ENCODE results near the gene RNF180. TPM values are rescaled to one million over a fixed set of nuclear protein-coding genes. Genes with fewer than 3 reads are reported as not detected.

The RNF180 gene
- total RNA-seq, 1 donor from 2014 or later, result 5.3 TPM

GRCh38 chr5:64330728-64331231 is 165.1 kb downstream of the RNF180 start:
- no peaks in the 10 kb centered on the region for H3K4me1 Mint-ChIP-seq (ENCODE audit: unreplicated experiment)
- H3K27me3 Mint-ChIP-seq (ENCODE audit: unreplicated experiment), result no peaks in the 10 kb centered on the region
- H3K36me3 Mint-ChIP-seq (ENCODE audit: unreplicated experiment), result peaks cover 3% of the 10 kb centered on the region
- peaks cover 20% of the 10 kb centered on the region for H3K9me3 Mint-ChIP-seq (ENCODE audit: unreplicated experiment)
- H3K4me3 Mint-ChIP-seq (ENCODE audit: unreplicated experiment), result no peak overlapping the region
- no peak for DNase-seq (ENCODE audit: extremely low spot score, unreplicated experiment)
- H3K27ac Mint-ChIP-seq (ENCODE audit: unreplicated experiment), result no peak overlapping the region
- TF ChIP-seq, protein P1, sequence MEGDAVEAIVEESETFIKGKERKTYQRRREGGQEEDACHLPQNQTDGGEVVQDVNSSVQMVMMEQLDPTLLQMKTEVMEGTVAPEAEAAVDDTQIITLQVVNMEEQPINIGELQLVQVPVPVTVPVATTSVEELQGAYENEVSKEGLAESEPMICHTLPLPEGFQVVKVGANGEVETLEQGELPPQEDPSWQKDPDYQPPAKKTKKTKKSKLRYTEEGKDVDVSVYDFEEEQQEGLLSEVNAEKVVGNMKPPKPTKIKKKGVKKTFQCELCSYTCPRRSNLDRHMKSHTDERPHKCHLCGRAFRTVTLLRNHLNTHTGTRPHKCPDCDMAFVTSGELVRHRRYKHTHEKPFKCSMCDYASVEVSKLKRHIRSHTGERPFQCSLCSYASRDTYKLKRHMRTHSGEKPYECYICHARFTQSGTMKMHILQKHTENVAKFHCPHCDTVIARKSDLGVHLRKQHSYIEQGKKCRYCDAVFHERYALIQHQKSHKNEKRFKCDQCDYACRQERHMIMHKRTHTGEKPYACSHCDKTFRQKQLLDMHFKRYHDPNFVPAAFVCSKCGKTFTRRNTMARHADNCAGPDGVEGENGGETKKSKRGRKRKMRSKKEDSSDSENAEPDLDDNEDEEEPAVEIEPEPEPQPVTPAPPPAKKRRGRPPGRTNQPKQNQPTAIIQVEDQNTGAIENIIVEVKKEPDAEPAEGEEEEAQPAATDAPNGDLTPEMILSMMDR (IDR thresholded peaks at IDR 0.05), result no peak

- Mint-ChIP-seq H3K4me1 (ENCODE audit: unreplicated experiment) (no peaks in the 10 kb centered on the region), H3K27ac (ENCODE audit: unreplicated experiment) (no peak overlapping the region), H3K9me3 (ENCODE audit: unreplicated experiment) (peaks cover 14% of the 10 kb centered on the region), H3K4me3 (ENCODE audit: unreplicated experiment) (no peak overlapping the region), H3K36me3 (ENCODE audit: unreplicated experiment) (no peaks in the 10 kb centered on the region), H3K27me3 (ENCODE audit: unreplicated experiment) (no peaks in the 10 kb centered on the region)
- TF ChIP-seq, protein P1 (IDR thresholded peaks at IDR 0.05), result no peak
- no peak for DNase-seq (ENCODE audit: extremely low spot score, unreplicated experiment)
These were observed 166.1 kb downstream of the RNF180 start for GRCh38 chr5:64331597-64332277.

DNA sequence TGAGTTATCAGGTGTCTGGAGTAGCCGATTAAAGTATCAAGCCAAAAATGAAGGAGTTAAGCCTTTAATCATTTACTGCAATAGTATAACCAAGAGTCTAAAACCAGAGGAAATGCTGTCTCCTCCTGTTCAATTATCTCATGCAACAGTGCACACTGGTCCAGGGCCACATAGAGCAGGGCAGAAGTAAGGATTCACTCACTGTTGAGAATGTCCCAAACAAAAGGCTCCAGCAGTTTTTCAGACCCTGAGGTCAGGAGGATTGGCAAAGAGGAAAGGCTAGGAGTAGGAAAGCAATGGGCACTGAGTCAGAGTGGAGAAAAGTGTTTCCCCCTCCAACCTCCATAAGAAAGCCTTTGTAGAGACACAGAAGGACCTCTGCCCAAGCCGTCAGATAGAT is 168.2 kb downstream of the RNF180 start:
- H3K27ac Mint-ChIP-seq (ENCODE audit: unreplicated experiment), result no peak overlapping the region
- H3K4me3 Mint-ChIP-seq (ENCODE audit: unreplicated experiment), result no peak overlapping the region
- H3K9me3 Mint-ChIP-seq (ENCODE audit: unreplicated experiment), result no peaks in the 10 kb centered on the region
- no peak for DNase-seq (ENCODE audit: extremely low spot score, unreplicated experiment)
- no peaks in the 10 kb centered on the region for H3K27me3 Mint-ChIP-seq (ENCODE audit: unreplicated experiment)
- no peaks in the 10 kb centered on the region for H3K36me3 Mint-ChIP-seq (ENCODE audit: unreplicated experiment)
- TF ChIP-seq, protein P1 (IDR thresholded peaks at IDR 0.05), result no peak
- H3K4me1 Mint-ChIP-seq (ENCODE audit: unreplicated experiment), result no peaks in the 10 kb centered on the region

DNA sequence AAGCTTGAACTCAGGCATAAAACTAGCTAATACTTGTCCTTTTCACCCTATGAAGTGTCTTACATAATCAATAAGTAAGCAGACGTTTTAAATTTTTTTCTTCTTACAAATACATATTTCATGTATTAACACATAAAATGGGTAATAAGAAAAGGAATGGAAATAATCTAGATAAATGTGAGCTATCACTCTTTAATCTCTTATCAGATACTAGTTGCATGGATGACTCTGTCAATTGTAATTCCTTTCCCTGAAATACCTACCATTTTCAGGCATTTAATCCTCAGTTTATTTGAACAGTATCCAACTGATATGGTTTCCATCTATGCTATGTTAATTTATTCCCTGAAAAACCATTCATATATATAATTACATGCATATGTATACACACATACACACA is 174.1 kb downstream of the RNF180 start:
- Mint-ChIP-seq H3K27ac (ENCODE audit: unreplicated experiment) (no peak overlapping the region), H3K9me3 (ENCODE audit: unreplicated experiment) (peaks cover 14% of the 10 kb centered on the region), H3K36me3 (ENCODE audit: unreplicated experiment) (no peaks in the 10 kb centered on the region), H3K27me3 (ENCODE audit: unreplicated experiment) (no peaks in the 10 kb centered on the region), H3K4me3 (ENCODE audit: unreplicated experiment) (no peak overlapping the region), H3K4me1 (ENCODE audit: unreplicated experiment) (no peaks in the 10 kb centered on the region)
- no peak for DNase-seq (ENCODE audit: extremely low spot score, unreplicated experiment)
- TF ChIP-seq, protein P1 (IDR thresholded peaks at IDR 0.05), result no peak

GRCh38 chr5:64340293-64340692 is 174.7 kb downstream of the RNF180 start:
- no peaks in the 10 kb centered on the region for H3K27me3 Mint-ChIP-seq (ENCODE audit: unreplicated experiment)
- peaks cover 14% of the 10 kb centered on the region for H3K9me3 Mint-ChIP-seq (ENCODE audit: unreplicated experiment)
- TF ChIP-seq, protein P1 (IDR thresholded peaks at IDR 0.05), result no peak
- no peak overlapping the region for H3K27ac Mint-ChIP-seq (ENCODE audit: unreplicated experiment)
- no peak overlapping the region for H3K4me3 Mint-ChIP-seq (ENCODE audit: unreplicated experiment)
- DNase-seq (ENCODE audit: extremely low spot score, unreplicated experiment), result no peak
- no peaks in the 10 kb centered on the region for H3K4me1 Mint-ChIP-seq (ENCODE audit: unreplicated experiment)
- no peaks in the 10 kb centered on the region for H3K36me3 Mint-ChIP-seq (ENCODE audit: unreplicated experiment)
